Neural crest cell (in vitro differentiated cells): ENCODE measurements around the gene EPAS1. TPM values are rescaled to one million over a fixed set of nuclear protein-coding genes. Genes with fewer than 3 reads are reported as not detected.

Experiments
- DNase-seq: peaks from one replicate; pipeline ENCODE4 v3.0.0; 2021; ENCODE audit warnings: low read depth, mixed read lengths, low spot score
- H3K27ac Mint-ChIP-seq: one replicate; pipeline ENCODE4 v1.8.0; 2021; ENCODE audit warnings: mild to moderate bottlenecking, mixed read lengths; ENCODE audit not compliant: unreplicated experiment
- H3K27me3 Mint-ChIP-seq: 2 replicates; pipeline ENCODE4 v1.8.0; 2021; ENCODE audit warnings: low read depth, mild to moderate bottlenecking, mixed read lengths
- H3K36me3 Mint-ChIP-seq: 2 replicates; pipeline ENCODE4 v1.8.0; 2021; ENCODE audit warnings: low read depth, mild to moderate bottlenecking, mixed read lengths
- H3K4me1 Mint-ChIP-seq: 2 replicates; pipeline ENCODE4 v1.8.0; 2021; ENCODE audit warnings: mixed read lengths
- H3K4me3 Mint-ChIP-seq: one replicate; pipeline ENCODE4 v1.8.0; 2021; ENCODE audit warnings: mild to moderate bottlenecking, mixed read lengths
- H3K9me3 Mint-ChIP-seq: 2 replicates; pipeline ENCODE4 v1.8.0; 2021; ENCODE audit warnings: mixed read lengths
- CTCF ChIP-seq: fragments of 200-600 bp; sonication (generic); conservative IDR thresholded peaks from 2 replicates; pipeline ENCODE4 v1.5.0; 2021; ENCODE audit warnings: antibody characterized with exemption, mild to moderate bottlenecking
- total RNA-seq: library from RNA; stranded (reverse); gene quantifications from 2 replicates; pipeline ENCODE4 v1.2.1, GENCODE V29; 2021

The EPAS1 gene
- total RNA-seq, 1 donor from 2014 or later = 0.14 TPM

DNA sequence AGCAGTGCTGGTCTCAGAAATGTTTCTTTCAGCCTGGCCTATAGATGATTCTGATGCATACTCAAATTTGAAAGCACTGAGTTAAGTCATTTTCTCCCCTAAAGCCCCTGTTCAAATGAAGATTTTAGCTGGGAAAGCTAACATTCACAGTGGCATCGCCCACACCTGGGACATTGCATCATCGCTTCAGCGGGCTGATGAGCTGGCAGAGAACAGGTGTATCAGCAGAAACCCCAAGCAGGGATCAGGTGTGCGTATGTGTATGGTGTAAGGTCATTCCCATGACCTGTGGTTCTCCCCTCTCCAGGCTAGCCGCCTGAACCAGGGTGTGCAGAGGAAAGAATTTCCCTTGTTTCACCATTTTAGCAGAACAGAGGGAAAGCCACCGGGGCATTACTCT is 56.3 kb downstream of the EPAS1 start:
- Mint-ChIP-seq H3K27ac (no peak overlapping the region), H3K4me3 (no peak overlapping the region), H3K4me1 (peaks cover 14% of the 10 kb centered on the region), H3K9me3 (peaks cover under 1% of the 10 kb centered on the region), H3K27me3 (no peaks in the 10 kb centered on the region), H3K36me3 (no peaks in the 10 kb centered on the region)
- TF ChIP-seq CTCF = no peak
- DNase-seq = no peak

DNA sequence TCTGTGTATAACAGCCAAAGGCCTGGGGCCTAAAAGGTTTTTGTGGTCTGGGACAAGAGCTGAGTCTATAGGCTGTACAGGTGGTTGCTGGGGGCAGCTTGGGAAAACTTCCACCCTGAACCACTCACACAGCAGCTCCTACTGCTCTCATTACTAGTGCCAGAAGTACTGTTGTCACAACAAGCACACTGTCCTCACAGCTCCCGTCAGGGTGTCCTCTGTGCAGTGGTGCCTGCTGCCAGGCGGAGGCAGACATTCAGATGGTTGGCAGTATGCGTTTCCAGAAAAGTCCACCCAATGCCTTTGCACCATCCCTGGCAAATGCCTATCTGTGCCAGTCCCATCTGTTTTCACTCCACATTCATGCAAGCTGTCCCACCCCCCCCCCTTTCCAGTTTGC is 58.5 kb downstream of the EPAS1 start:
- Mint-ChIP-seq H3K27me3 (no peaks in the 10 kb centered on the region), H3K9me3 (peaks cover 3% of the 10 kb centered on the region), H3K4me1 (peaks cover 14% of the 10 kb centered on the region), H3K27ac (no peak overlapping the region), H3K4me3 (no peak overlapping the region), H3K36me3 (no peaks in the 10 kb centered on the region)
- no peak for TF ChIP-seq CTCF
- no peak for DNase-seq

- peaks cover 10% of the 10 kb centered on the region for H3K4me1 Mint-ChIP-seq
- H3K27ac Mint-ChIP-seq = no peak overlapping the region
- H3K9me3 Mint-ChIP-seq = peaks cover 3% of the 10 kb centered on the region
- no peaks in the 10 kb centered on the region for H3K27me3 Mint-ChIP-seq
- TF ChIP-seq CTCF = no peak
- no peaks in the 10 kb centered on the region for H3K36me3 Mint-ChIP-seq
- no peak for DNase-seq
- H3K4me3 Mint-ChIP-seq = no peak overlapping the region
These were observed 59.8 kb downstream of the EPAS1 start for GRCh38 chr2:46356991-46357390.

- Mint-ChIP-seq H3K9me3 (peaks cover 3% of the 10 kb centered on the region), H3K36me3 (no peaks in the 10 kb centered on the region), H3K27me3 (no peaks in the 10 kb centered on the region), H3K4me3 (no peak overlapping the region), H3K4me1 (peaks cover 10% of the 10 kb centered on the region), H3K27ac (no peak overlapping the region)
- TF ChIP-seq CTCF = no peak
- no peak for DNase-seq
These were observed 61.5 kb downstream of the EPAS1 start for GRCh38 chr2:46358713-46359112.

DNA sequence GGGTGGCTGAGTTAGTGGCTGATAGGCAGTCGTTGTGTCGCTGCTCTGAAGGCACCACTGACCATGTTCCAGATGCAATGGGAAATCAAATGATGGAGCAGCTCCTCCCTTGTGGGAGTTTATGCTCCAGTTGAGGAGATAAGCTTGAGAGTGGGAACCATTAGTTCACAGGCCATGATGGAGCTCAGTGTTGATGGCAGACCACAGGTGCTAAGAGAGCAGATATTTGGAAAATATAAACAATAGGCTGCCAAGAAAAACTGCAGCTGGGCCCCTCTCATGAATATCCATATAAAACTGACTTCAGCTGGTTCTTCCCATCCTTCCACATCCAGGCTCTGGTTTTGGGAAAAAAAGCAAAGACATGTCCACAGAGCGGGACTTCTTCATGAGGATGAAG is 63.1 kb downstream of the EPAS1 start:
- no peak for TF ChIP-seq CTCF
- no peak overlapping the region for H3K27ac Mint-ChIP-seq
- H3K36me3 Mint-ChIP-seq = no peaks in the 10 kb centered on the region
- H3K4me1 Mint-ChIP-seq = peaks cover 10% of the 10 kb centered on the region
- no peak for DNase-seq
- H3K9me3 Mint-ChIP-seq = peaks cover 3% of the 10 kb centered on the region
- H3K27me3 Mint-ChIP-seq = no peaks in the 10 kb centered on the region
- H3K4me3 Mint-ChIP-seq = no peak overlapping the region
